Psoas muscle (tissue), 8 donors: ENCODE data around the gene TTC13. TPM values are rescaled to one million over a fixed set of nuclear protein-coding genes. Genes with fewer than 3 reads are reported as not detected.
"Not testable (repeated sequence)": the region's sequence is repeated elsewhere in the genome, so short reads cannot be mapped to it uniquely, and the experiment has no call there.

Experiments
- ATAC-seq, 4 donors: fragments of 200-7000 bp; cut with Tn5 transposase; one replicate each; pipeline ENCODE4 v1.9.1; 2020; ENCODE audit warnings: moderate library complexity in 3 of 4, mild to moderate bottlenecking in 2 of 4
- DNase-seq, 2 donors: peaks; one replicate each; pipeline ENCODE4 v3.0.0-alpha.2; 2020
- H3K27ac ChIP-seq: fragments of 200-600 bp; one replicate; pipeline ENCODE4 v1.8.0; 2022
- H3K27me3 ChIP-seq, 3 donors: fragments of 200-600 bp in 1 of 3; one replicate each; pipeline versions ENCODE4 v1.6.1 to v1.8.0; 2013 to 2022; ENCODE audit warnings: low read length in 2 of 3, mild to moderate bottlenecking in 2 of 3, moderate library complexity in 1 of 3; ENCODE audit not compliant: insufficient read depth in 3 of 3
- H3K36me3 ChIP-seq, 2 donors: fragments of 200-600 bp in 1 of 2; one replicate each; pipeline versions ENCODE4 v1.6.1 to v1.8.0; 2013 to 2022; ENCODE audit warnings: low read depth in 1 of 2, mild to moderate bottlenecking in 1 of 2, moderate library complexity in 1 of 2; ENCODE audit not compliant: insufficient read depth in 1 of 2
- H3K4me1 ChIP-seq: fragments of 200-600 bp; one replicate; pipeline ENCODE4 v1.8.0; 2022
- H3K4me3 ChIP-seq: fragments of 200-600 bp; one replicate; pipeline ENCODE4 v1.8.0; 2022; ENCODE audit warnings: mild to moderate bottlenecking
- H3K9me3 ChIP-seq: fragments of 200-600 bp; one replicate; pipeline ENCODE4 v1.8.0; 2022
- WGBS, 3 donors: extraction: QIAGEN DNeasy Blood & Tissue Kit; methylation state at CpG; one replicate each; pipeline versions ENCODE4 v1.1.6 to v1.1.7; 2013; 5-methylcytosine and 5-hydroxymethylcytosine counted together
- intact Hi-C, 2 donors: fragments of 100-400 bp; cut with DNase I; formaldehyde crosslinking; loops; one replicate each; pipeline versions ENCODE4 v1.11.0 to v1.14.2; 2022
- polyA plus RNA-seq, 3 donors: library from polyadenylated mRNA; stranded (reverse); fragments of 200-250 nt; gene quantifications; one replicate each; pipeline ENCODE4 v1.2.3, GENCODE V29; 2013
- total RNA-seq, 4 donors: library from RNA; stranded (reverse); fragmentation: NEBNext Ultra II Directional in 2 of 4; extraction: Animal tissue kit (Norgen Biotek cat#: 25700) in 2 of 4; gene quantifications; one replicate each; pipeline versions ENCODE4 v1.2.1 to v1.2.4, GENCODE V29; 2021 to 2023
- TF ChIP-seq, protein P1 (sequence below): fragments of 200-600 bp; IDR thresholded peaks from one replicate; pipeline ENCODE4 v1.8.0; 2022; ENCODE audit warnings: antibody characterized with exemption
- donor health status: healthy with polysubstance abuse.
- donor health status: DM: no; HTN: no; CAD: no; lungs with moderate emphysema.
- donor health status: Bipolar disorder and iron deficiency.
- donor health status: healthy.
- donor health status: DM: yes; HTN: yes; CAD: no.
- donor health status: DM: no; HTN: no; CAD: no.
- donor health status: DM: no; HTN: no; CAD: no.
- donor health status: DM: yes; HTN: yes; CAD: no.

The TTC13 gene
- total and polyA plus RNA-seq, 7 donors, result 7.6 to 24.2 (median 11.2) TPM

DNA sequence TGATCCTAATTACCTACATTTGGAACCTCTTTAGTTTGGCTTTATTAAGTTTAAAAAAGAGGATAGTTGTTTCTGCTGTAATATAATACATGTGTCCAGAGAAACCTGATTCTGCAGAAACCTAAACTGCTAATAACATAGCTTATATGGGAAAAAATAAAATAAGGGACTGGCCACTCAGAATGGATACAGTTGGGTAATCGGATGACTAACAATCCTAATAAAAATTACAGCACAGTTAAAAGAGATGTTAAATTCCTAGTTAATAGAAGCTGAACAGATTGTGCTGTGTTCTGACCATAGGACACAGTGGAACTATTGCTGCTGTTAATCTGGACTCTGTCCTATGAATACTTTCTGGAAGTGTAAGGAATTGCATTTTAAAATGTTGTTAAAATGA lies 16.2 kb upstream of the TTC13 start:
- DNase-seq, result no peak
- intact Hi-C loops, result no loop called here
- H3K9me3 ChIP-seq, result no peaks in the 10 kb centered on the region
- no peaks in the 10 kb centered on the region for H3K4me1 ChIP-seq
- TF ChIP-seq, protein P1, sequence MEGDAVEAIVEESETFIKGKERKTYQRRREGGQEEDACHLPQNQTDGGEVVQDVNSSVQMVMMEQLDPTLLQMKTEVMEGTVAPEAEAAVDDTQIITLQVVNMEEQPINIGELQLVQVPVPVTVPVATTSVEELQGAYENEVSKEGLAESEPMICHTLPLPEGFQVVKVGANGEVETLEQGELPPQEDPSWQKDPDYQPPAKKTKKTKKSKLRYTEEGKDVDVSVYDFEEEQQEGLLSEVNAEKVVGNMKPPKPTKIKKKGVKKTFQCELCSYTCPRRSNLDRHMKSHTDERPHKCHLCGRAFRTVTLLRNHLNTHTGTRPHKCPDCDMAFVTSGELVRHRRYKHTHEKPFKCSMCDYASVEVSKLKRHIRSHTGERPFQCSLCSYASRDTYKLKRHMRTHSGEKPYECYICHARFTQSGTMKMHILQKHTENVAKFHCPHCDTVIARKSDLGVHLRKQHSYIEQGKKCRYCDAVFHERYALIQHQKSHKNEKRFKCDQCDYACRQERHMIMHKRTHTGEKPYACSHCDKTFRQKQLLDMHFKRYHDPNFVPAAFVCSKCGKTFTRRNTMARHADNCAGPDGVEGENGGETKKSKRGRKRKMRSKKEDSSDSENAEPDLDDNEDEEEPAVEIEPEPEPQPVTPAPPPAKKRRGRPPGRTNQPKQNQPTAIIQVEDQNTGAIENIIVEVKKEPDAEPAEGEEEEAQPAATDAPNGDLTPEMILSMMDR, result no peak
- ATAC-seq, result no peak
- H3K27ac ChIP-seq, result no peak overlapping the region
- H3K4me3 ChIP-seq, result no peak overlapping the region
- 77 to 99% (median 87%) methylated on average over 1 of the region's 1 CpG for WGBS, 3 donors
- H3K36me3 ChIP-seq, result peaks cover 23 to 97% of the 10 kb centered on the region in 2 donors
- H3K27me3 ChIP-seq, result no peaks in the 10 kb centered on the region

DNA sequence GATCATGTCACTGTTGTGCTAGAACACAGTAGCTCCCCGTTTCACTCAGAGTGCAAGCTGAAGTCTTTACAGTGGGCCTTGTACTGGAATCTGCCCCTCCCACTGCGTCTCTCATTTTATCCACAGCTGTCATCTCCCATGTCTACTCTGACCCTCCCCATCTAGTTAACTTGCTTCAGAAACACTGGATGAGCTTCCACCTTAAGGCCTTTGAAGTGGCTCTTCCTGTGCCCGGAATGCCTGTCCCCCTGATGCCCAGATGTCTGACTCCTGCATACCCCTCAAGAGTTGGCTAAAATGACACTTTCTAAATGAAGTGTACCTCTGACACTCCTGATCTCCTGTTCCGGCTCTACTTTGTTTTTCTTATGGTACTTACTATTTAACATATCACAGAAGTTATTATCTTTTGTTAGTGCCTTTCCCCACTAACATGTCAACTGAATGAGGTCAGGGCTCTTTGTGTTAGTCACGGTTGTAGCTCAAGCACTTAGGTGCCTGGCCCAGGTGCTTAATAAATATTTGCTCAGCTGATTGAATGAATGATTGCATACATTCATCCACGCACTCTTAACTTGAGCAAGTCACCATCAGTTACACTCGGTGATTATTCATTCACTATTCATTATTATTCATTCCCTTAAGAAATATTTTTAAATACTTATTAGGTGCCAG lies 13.6 kb upstream of the TTC13 start:
- peaks cover 10 to 87% of the 10 kb centered on the region in 2 donors for H3K36me3 ChIP-seq
- WGBS, 3 donors, result 83 to 94% (median 84%) methylated on average over 7 of the region's 7 CpGs

DNA sequence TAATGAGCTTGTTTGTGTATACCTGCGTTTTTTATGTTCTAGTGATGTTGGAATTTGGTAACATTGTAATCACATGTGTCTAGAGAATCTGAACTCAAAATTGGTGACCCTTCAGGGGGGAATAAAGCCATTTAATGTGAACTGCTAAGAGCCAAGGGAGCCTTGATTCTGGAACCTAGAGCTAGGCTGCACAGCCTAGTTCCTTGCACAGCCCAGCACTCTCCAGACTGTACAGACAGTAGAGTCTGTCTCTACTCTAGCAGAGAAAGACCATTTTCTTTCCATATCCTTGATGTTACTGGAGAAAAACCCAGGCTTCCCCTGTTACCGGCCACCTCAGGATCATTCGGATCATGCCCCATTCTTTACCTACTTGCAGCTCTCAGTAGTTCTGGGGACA lies 8.8 kb upstream of the TTC13 start:
- DNase-seq (no peak), ATAC-seq (no peak)
- H3K9me3 ChIP-seq, result no peaks in the 10 kb centered on the region
- WGBS, 3 donors, result 85 to 99% (median 90%) methylated on average over 3 of the region's 3 CpGs
- H3K27ac ChIP-seq, result no peak overlapping the region
- intact Hi-C loops, result no loop called here
- TF ChIP-seq, protein P1, result no peak
- no peaks in the 10 kb centered on the region for H3K27me3 ChIP-seq
- H3K4me1 ChIP-seq, result no peaks in the 10 kb centered on the region
- H3K4me3 ChIP-seq, result no peak overlapping the region
- peaks cover 4 to 54% of the 10 kb centered on the region in 2 donors for H3K36me3 ChIP-seq

More for the DNA sequence above, 13.6 kb upstream of the TTC13 start:
- ATAC-seq (no peak), DNase-seq (no peak)
- no peaks in the 10 kb centered on the region for H3K9me3 ChIP-seq
- TF ChIP-seq, protein P1, result no peak
- no peak overlapping the region for H3K27ac ChIP-seq
- no peak overlapping the region for H3K4me3 ChIP-seq
- no peaks in the 10 kb centered on the region for H3K4me1 ChIP-seq
- intact Hi-C loops, result no loop called here
- H3K27me3 ChIP-seq, result no peaks in the 10 kb centered on the region

GRCh38 chr1:230986976-230987375 lies 8.3 kb upstream of the TTC13 start:
- intact Hi-C loops, result no loop called here
- Histone ChIP-seq H3K4me1 (no peaks in the 10 kb centered on the region), H3K27ac (no peak overlapping the region), H3K36me3 (peaks cover 2 to 50% of the 10 kb centered on the region in 2 donors), H3K27me3 (no peaks in the 10 kb centered on the region), H3K4me3 (no peak overlapping the region), H3K9me3 (no peaks in the 10 kb centered on the region)
- no peak for DNase-seq
- no peak for ATAC-seq
- TF ChIP-seq, protein P1, result no peak
- 74 to 84% (median 74%) methylated on average over 7 of the region's 7 CpGs for WGBS, 3 donors

DNA sequence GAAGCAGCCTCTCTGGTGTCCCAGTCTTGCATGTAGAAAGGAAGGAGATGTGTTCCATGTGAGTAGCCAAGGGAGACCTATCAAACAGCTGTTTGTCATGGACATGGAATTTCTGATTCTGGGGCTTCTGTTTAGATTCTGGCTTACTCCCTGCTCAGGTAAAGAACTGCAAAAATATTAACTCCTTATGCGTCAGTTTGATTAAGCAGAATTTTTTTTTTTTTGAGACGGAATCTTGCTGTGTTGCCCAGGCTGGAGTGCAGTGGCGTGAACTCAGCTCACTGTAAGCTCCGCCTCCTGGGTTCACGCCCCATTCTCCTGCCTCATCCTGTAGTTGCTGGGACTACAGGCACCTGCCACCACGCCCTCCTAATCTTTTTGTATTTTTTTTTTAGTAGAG lies 7.0 kb upstream of the TTC13 start:
- H3K9me3 ChIP-seq, result no peaks in the 10 kb centered on the region
- no peak for DNase-seq
- intact Hi-C loops, result no loop called here
- WGBS, 3 donors, result 94 to 96% (median 94%) methylated on average over 6 of the region's 6 CpGs
- H3K4me1 ChIP-seq, result no peaks in the 10 kb centered on the region
- H3K4me3 ChIP-seq, result no peak overlapping the region
- TF ChIP-seq, protein P1, result no peak
- H3K36me3 ChIP-seq, result peaks cover 2 to 52% of the 10 kb centered on the region in 2 donors
- ATAC-seq, result no peak
- H3K27me3 ChIP-seq, result no peaks in the 10 kb centered on the region
- H3K27ac ChIP-seq, result no peak overlapping the region

GRCh38 chr1:230984622-230985515 lies 6.2 kb upstream of the TTC13 start:
- WGBS, 3 donors, result 68 to 71% (median 70%) methylated on average over 9 to 10 of the region's 10 CpGs
- peaks cover 0 to 44% of the 10 kb centered on the region in 2 donors for H3K36me3 ChIP-seq
- H3K9me3 ChIP-seq, ATAC-seq, H3K27me3 ChIP-seq, DNase-seq, H3K4me3 ChIP-seq, H3K4me1 ChIP-seq, H3K27ac ChIP-seq, intact Hi-C loops: not testable (repeated sequence)
